WTC11 (cell line): ENCODE results near the gene HDGFL3. TPM values are rescaled to one million over a fixed set of nuclear protein-coding genes. Genes with fewer than 3 reads are reported as not detected.
"Not testable (repeated sequence)": the region's sequence is repeated elsewhere in the genome, so short reads cannot be mapped to it uniquely, and the experiment has no call there.

Source experiments
- ATAC-seq: fragments of 200-7000 bp; cut with Tn5 transposase; 2 replicates; pipeline ENCODE4 v1.10.0; 2021; ENCODE audit warnings: mild to moderate bottlenecking, moderate library complexity
- CTCF ChIA-PET: fragments of 300-600 bp; sonication (Branson Sonifier 250); formaldehyde crosslinking; loops from one replicate; lab custom pipeline; 2021; ENCODE audit warnings: antibody characterized with exemption; lab: Charles Lee
- POLR2A ChIA-PET: fragments of 350-600 bp; sonication (Branson Sonifier 250); formaldehyde crosslinking; loops from one replicate; lab custom pipeline; 2021; ENCODE audit warnings: antibody characterized with exemption; lab: Charles Lee
- DNase-seq: peaks from one replicate; pipeline ENCODE4 v3.0.0; 2021; ENCODE audit warnings: low spot score
- H3K27ac Mint-ChIP-seq: 2 replicates; pipeline ENCODE4 v1.8.0; 2021; ENCODE audit warnings: mixed read lengths
- H3K27me3 Mint-ChIP-seq: 2 replicates; pipeline ENCODE4 v1.8.0; 2021; ENCODE audit warnings: low read depth, mild to moderate bottlenecking, moderate library complexity, mixed read lengths
- H3K36me3 Mint-ChIP-seq: 2 replicates; pipeline ENCODE4 v1.8.0; 2021; ENCODE audit warnings: mixed read lengths
- H3K4me1 Mint-ChIP-seq: 2 replicates; pipeline ENCODE4 v1.8.0; 2022; ENCODE audit warnings: mixed read lengths
- H3K4me3 Mint-ChIP-seq: 2 replicates; pipeline ENCODE4 v1.8.0; 2021; ENCODE audit warnings: mild to moderate bottlenecking, moderate library complexity, mixed read lengths
- H3K9me3 Mint-ChIP-seq: 2 replicates; pipeline ENCODE4 v1.8.0; 2021; ENCODE audit warnings: mixed read lengths
- E2F4 ChIP-seq: sonication (generic); formaldehyde crosslinking; IDR thresholded peaks from 2 replicates; pipeline ENCODE4 v1.8.1; 2022; ENCODE audit warnings: low read depth, mild to moderate bottlenecking, moderate library complexity, missing genetic modification reagents, borderline replicate concordance
- ELF4 ChIP-seq: sonication (generic); formaldehyde crosslinking; IDR thresholded peaks from 2 replicates; pipeline ENCODE4 v1.8.1; 2022; ENCODE audit warnings: low read depth, mild to moderate bottlenecking, moderate library complexity, missing genetic modification reagents
- IRF1 ChIP-seq: sonication (generic); formaldehyde crosslinking; IDR thresholded peaks from 2 replicates; pipeline ENCODE4 v1.8.0; 2023; ENCODE audit warnings: missing genetic modification reagents
- MLX ChIP-seq: sonication (generic); formaldehyde crosslinking; IDR thresholded peaks from 2 replicates; pipeline ENCODE4 v1.8.1; 2023; ENCODE audit warnings: mild to moderate bottlenecking, missing genetic modification reagents, moderate library complexity
- NFYB ChIP-seq: sonication (generic); formaldehyde crosslinking; conservative IDR thresholded peaks from 2 replicates; pipeline ENCODE4 v1.8.0; 2022; ENCODE audit warnings: low read depth, missing genetic modification reagents
- OVOL2 ChIP-seq: fragments of 250-450 bp; sonication (Bioruptor Pico); IDR thresholded peaks from 2 replicates; pipeline ENCODE4 v1.9.0; 2021; ENCODE audit warnings: mild to moderate bottlenecking, borderline replicate concordance
- PRRX2 ChIP-seq: fragments of 250-450 bp; sonication (Bioruptor Pico); IDR thresholded peaks from 2 replicates; pipeline ENCODE4 v1.8.0; 2021; ENCODE audit warnings: mild to moderate bottlenecking
- SP1 ChIP-seq: sonication (generic); formaldehyde crosslinking; conservative IDR thresholded peaks from 2 replicates; pipeline ENCODE4 v1.8.1; 2022; ENCODE audit warnings: missing genetic modification reagents
- TEAD1 ChIP-seq: sonication (generic); formaldehyde crosslinking; IDR thresholded peaks from 2 replicates; pipeline ENCODE4 v1.8.0; 2022; ENCODE audit warnings: mild to moderate bottlenecking, missing genetic modification reagents
- ZNF121 ChIP-seq: sonication (generic); formaldehyde crosslinking; IDR thresholded peaks from 2 replicates; pipeline ENCODE4 v1.8.0; 2023; ENCODE audit warnings: missing genetic modification reagents
- ZNF423 ChIP-seq: fragments of 250-450 bp; sonication (Bioruptor Pico); IDR thresholded peaks from 2 replicates; pipeline ENCODE4 v2.1.2; 2022; ENCODE audit warnings: mild to moderate bottlenecking, moderate library complexity
- ZNF425 ChIP-seq: fragments of 250-450 bp; sonication (Bioruptor Pico); conservative IDR thresholded peaks from 2 replicates; pipeline ENCODE4 v1.9.0; 2021; ENCODE audit warnings: mild to moderate bottlenecking
- ZNF671 ChIP-seq: fragments of 250-450 bp; sonication (Bioruptor Pico); IDR thresholded peaks from 2 replicates; pipeline ENCODE4 v1.8.0; 2021; ENCODE audit warnings: mild to moderate bottlenecking
- total RNA-seq: library from RNA; stranded (reverse); gene quantifications from 3 replicates; pipeline ENCODE4 v1.2.3, GENCODE V29; 2021
- TF ChIP-seq, protein P1 (sequence below): fragments of 250-450 bp; sonication (Bioruptor Pico); IDR thresholded peaks from 2 replicates; pipeline ENCODE4 v1.9.0; 2021; ENCODE audit warnings: mild to moderate bottlenecking, borderline replicate concordance
- TF ChIP-seq, protein P2 (sequence below): sonication (generic); formaldehyde crosslinking; IDR thresholded peaks from 2 replicates; pipeline ENCODE4 v1.8.1; 2023; ENCODE audit warnings: mild to moderate bottlenecking, missing genetic modification reagents, borderline replicate concordance
- TF ChIP-seq, protein P3 (sequence below): fragments of 200-600 bp; IDR thresholded peaks from 2 replicates; pipeline ENCODE4 v1.8.0; 2022; ENCODE audit warnings: antibody characterized with exemption

Gene HDGFL3
- total RNA-seq, 1 experiment from 2014 or later, result 124 TPM

DNA sequence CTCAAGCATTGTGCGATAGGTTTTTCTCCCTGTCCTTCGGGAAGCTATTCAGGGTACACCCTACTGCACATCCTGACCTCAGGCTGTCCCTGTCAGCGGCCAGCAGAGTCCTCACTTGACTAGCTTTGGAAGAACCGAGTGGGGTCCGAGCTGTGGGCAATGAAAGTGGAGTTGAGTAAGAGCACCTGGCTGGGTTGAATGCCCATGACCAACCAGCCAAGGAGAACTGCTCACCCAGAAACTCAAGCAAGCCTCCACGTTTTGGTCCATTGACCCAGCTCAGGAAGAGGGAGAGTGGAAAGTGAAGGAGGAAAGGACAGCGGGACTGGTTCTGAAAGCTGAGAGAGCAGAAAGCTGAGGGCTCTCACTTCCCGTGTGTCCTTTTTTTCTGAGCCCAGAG lies 36.0 kb upstream of the HDGFL3 start (continued):
- TF ChIP-seq, protein P1, sequence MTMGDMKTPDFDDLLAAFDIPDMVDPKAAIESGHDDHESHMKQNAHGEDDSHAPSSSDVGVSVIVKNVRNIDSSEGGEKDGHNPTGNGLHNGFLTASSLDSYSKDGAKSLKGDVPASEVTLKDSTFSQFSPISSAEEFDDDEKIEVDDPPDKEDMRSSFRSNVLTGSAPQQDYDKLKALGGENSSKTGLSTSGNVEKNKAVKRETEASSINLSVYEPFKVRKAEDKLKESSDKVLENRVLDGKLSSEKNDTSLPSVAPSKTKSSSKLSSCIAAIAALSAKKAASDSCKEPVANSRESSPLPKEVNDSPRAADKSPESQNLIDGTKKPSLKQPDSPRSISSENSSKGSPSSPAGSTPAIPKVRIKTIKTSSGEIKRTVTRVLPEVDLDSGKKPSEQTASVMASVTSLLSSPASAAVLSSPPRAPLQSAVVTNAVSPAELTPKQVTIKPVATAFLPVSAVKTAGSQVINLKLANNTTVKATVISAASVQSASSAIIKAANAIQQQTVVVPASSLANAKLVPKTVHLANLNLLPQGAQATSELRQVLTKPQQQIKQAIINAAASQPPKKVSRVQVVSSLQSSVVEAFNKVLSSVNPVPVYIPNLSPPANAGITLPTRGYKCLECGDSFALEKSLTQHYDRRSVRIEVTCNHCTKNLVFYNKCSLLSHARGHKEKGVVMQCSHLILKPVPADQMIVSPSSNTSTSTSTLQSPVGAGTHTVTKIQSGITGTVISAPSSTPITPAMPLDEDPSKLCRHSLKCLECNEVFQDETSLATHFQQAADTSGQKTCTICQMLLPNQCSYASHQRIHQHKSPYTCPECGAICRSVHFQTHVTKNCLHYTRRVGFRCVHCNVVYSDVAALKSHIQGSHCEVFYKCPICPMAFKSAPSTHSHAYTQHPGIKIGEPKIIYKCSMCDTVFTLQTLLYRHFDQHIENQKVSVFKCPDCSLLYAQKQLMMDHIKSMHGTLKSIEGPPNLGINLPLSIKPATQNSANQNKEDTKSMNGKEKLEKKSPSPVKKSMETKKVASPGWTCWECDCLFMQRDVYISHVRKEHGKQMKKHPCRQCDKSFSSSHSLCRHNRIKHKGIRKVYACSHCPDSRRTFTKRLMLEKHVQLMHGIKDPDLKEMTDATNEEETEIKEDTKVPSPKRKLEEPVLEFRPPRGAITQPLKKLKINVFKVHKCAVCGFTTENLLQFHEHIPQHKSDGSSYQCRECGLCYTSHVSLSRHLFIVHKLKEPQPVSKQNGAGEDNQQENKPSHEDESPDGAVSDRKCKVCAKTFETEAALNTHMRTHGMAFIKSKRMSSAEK (CRISPR knock-in tag), result no peak
- TF ChIP-seq, protein P2, sequence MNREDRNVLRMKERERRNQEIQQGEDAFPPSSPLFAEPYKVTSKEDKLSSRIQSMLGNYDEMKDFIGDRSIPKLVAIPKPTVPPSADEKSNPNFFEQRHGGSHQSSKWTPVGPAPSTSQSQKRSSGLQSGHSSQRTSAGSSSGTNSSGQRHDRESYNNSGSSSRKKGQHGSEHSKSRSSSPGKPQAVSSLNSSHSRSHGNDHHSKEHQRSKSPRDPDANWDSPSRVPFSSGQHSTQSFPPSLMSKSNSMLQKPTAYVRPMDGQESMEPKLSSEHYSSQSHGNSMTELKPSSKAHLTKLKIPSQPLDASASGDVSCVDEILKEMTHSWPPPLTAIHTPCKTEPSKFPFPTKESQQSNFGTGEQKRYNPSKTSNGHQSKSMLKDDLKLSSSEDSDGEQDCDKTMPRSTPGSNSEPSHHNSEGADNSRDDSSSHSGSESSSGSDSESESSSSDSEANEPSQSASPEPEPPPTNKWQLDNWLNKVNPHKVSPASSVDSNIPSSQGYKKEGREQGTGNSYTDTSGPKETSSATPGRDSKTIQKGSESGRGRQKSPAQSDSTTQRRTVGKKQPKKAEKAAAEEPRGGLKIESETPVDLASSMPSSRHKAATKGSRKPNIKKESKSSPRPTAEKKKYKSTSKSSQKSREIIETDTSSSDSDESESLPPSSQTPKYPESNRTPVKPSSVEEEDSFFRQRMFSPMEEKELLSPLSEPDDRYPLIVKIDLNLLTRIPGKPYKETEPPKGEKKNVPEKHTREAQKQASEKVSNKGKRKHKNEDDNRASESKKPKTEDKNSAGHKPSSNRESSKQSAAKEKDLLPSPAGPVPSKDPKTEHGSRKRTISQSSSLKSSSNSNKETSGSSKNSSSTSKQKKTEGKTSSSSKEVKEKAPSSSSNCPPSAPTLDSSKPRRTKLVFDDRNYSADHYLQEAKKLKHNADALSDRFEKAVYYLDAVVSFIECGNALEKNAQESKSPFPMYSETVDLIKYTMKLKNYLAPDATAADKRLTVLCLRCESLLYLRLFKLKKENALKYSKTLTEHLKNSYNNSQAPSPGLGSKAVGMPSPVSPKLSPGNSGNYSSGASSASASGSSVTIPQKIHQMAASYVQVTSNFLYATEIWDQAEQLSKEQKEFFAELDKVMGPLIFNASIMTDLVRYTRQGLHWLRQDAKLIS (CRISPR knock-in tag), result no peak
- TF ChIP-seq ZNF671 (CRISPR knock-in tag) (no peak), OVOL2 (CRISPR knock-in tag) (no peak), ZNF425 (CRISPR knock-in tag) (no peak), TEAD1 (CRISPR knock-in tag) (no peak), SP1 (CRISPR knock-in tag) (no peak)
- TF ChIP-seq, protein P3, sequence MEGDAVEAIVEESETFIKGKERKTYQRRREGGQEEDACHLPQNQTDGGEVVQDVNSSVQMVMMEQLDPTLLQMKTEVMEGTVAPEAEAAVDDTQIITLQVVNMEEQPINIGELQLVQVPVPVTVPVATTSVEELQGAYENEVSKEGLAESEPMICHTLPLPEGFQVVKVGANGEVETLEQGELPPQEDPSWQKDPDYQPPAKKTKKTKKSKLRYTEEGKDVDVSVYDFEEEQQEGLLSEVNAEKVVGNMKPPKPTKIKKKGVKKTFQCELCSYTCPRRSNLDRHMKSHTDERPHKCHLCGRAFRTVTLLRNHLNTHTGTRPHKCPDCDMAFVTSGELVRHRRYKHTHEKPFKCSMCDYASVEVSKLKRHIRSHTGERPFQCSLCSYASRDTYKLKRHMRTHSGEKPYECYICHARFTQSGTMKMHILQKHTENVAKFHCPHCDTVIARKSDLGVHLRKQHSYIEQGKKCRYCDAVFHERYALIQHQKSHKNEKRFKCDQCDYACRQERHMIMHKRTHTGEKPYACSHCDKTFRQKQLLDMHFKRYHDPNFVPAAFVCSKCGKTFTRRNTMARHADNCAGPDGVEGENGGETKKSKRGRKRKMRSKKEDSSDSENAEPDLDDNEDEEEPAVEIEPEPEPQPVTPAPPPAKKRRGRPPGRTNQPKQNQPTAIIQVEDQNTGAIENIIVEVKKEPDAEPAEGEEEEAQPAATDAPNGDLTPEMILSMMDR, result no peak

GRCh38 chr15:83230242-83230641 lies 22.6 kb upstream of the HDGFL3 start:
- H3K9me3 Mint-ChIP-seq, result peaks cover 19% of the 10 kb centered on the region
- H3K36me3 Mint-ChIP-seq, result no peaks in the 10 kb centered on the region
- ChIA-PET POLR2A (no interaction called here), CTCF (no interaction called here)
- no peak overlapping the region for H3K27ac Mint-ChIP-seq
- H3K4me1 Mint-ChIP-seq, result no peaks in the 10 kb centered on the region
- no peak for ATAC-seq
- no peak overlapping the region for H3K4me3 Mint-ChIP-seq
- no peak for TF ChIP-seq PRRX2 (CRISPR knock-in tag)
- TF ChIP-seq ZNF121 (CRISPR knock-in tag), result no peak
- no peak for TF ChIP-seq ELF4 (CRISPR knock-in tag)
- no peak for TF ChIP-seq NFYB (CRISPR knock-in tag)
- no peak for TF ChIP-seq TEAD1 (CRISPR knock-in tag)
- H3K27me3 Mint-ChIP-seq, result peaks cover 4% of the 10 kb centered on the region; the same call in 1 of the 2 replicates
- DNase-seq, result no peak

DNA sequence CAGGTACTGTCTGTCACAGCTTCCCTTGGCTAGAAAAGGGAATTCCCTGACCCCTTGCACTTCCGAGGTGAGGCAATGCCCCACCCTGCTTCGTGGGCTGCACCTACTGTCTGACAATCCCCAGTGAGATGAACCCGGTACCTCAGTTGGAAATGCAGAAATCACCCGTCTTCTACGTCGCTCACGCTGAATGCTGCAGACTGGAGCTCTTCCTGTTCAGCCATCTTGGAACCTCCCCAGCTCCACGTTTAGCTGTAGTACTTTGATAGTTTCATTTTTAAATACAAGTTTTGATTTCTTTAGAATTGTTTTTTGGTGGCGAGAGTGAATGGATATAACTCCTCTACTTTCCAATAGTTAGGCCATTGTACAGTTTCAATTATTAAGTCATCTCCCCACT lies 17.8 kb upstream of the HDGFL3 start:
- CTCF ChIA-PET, result no interaction called here
- Mint-ChIP-seq H3K4me1 (no peaks in the 10 kb centered on the region), H3K27ac (no peak overlapping the region), H3K27me3 (peaks cover 26% of the 10 kb centered on the region), H3K4me3 (no peak overlapping the region), H3K9me3 (peaks cover 55% of the 10 kb centered on the region), H3K36me3 (peaks cover 21% of the 10 kb centered on the region)
- TF ChIP-seq E2F4 (no peak), MLX (CRISPR knock-in tag) (no peak), IRF1 (CRISPR knock-in tag) (no peak), ZNF423 (no peak)
- no peak for ATAC-seq
- no peak for DNase-seq
- POLR2A ChIA-PET, result no interaction called here

DNA sequence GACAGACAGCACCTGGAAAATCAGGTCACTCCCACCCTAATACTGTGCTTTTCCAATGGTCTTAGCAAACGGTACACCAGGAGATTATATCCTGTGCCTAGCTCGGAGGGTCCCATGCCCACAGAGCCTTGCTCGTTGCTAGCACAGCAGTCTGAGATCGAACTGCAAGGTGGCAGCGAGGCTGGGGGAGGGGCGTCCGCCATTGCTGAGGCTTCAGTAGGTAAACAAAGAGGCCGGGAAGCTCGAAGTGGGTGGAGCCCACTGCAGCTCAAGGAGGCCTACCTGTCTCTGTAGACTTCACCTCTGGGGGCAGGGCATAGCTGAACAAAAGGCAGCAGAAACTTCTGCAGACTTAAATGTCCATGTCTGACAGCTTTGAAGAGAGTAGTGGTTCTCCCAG lies 14.2 kb upstream of the HDGFL3 start:
- Mint-ChIP-seq H3K36me3 (peaks cover 30% of the 10 kb centered on the region), H3K9me3 (peaks cover 73% of the 10 kb centered on the region), H3K27me3 (peaks cover 26% of the 10 kb centered on the region)
- H3K4me3 Mint-ChIP-seq, ATAC-seq, POLR2A ChIA-PET, DNase-seq, H3K4me1 Mint-ChIP-seq, H3K27ac Mint-ChIP-seq: not testable (repeated sequence)
- CTCF ChIA-PET, result interaction anchor here (1.1 kb wide), 1 partner anchor 13 kb away, joined by 3 read pairs; no protein-coding TSS in a partner anchor
